Measurements from ENCODE around the gene C1orf185. TPM values are rescaled to one million over a fixed set of nuclear protein-coding genes. Genes with fewer than 3 reads are reported as not detected.
"Not testable (repeated sequence)": the region's sequence is repeated elsewhere in the genome, so short reads cannot be mapped to it uniquely, and the experiment has no call there.

C1orf185 gene
- total and polyA plus RNA-seq, 10 donors = not detected

DNA sequence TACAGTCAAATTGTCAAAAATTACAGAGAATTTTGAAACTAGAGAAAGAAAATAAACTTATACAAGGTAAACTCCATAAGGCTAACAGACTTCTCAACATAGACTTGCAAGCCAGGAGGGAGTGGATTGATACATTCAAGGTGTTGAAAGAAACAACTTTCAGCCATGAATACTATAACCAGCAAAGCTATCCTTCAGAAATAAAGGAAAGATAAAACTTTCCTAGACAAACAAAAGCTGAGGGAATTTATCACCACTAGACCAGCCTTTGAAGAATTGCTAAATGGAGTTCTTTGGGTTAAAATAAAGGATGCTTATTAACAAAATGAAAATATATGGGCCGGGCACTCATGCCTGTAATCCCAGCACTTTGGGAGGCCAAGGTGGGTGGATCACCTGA lies 52.7 kb downstream of the C1orf185 start:
- H3K9me3 ChIP-seq = peaks cover 9 to 29% (median 24%) of the 10 kb centered on the region in 8 donors
- intact Hi-C loops (cut with DNase I; ENCODE audit: low total_unique reads) = no loop called here
- TF ChIP-seq POLR2AphosphoS5 (IDR thresholded peaks at IDR 0.05) = no peak
- TF ChIP-seq, protein P1, sequence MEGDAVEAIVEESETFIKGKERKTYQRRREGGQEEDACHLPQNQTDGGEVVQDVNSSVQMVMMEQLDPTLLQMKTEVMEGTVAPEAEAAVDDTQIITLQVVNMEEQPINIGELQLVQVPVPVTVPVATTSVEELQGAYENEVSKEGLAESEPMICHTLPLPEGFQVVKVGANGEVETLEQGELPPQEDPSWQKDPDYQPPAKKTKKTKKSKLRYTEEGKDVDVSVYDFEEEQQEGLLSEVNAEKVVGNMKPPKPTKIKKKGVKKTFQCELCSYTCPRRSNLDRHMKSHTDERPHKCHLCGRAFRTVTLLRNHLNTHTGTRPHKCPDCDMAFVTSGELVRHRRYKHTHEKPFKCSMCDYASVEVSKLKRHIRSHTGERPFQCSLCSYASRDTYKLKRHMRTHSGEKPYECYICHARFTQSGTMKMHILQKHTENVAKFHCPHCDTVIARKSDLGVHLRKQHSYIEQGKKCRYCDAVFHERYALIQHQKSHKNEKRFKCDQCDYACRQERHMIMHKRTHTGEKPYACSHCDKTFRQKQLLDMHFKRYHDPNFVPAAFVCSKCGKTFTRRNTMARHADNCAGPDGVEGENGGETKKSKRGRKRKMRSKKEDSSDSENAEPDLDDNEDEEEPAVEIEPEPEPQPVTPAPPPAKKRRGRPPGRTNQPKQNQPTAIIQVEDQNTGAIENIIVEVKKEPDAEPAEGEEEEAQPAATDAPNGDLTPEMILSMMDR (IDR thresholded peaks at IDR 0.05 in 8 of 11, conservative IDR thresholded peaks at IDR 0.05 in 3 of 11) = no peak
- no peak for TF ChIP-seq POLR2A (IDR thresholded peaks at IDR 0.05)
- H3K36me3 ChIP-seq = no peaks in the 10 kb centered on the region
- no peak overlapping the region for H3K27ac ChIP-seq
- H3K4me1 ChIP-seq = peaks cover 0 to 3% (median 0%) of the 10 kb centered on the region in 6 donors
- H3K27me3 ChIP-seq (replicated peaks in 1 of 7) = no peaks in the 10 kb centered on the region
- no peak overlapping the region for H3K4me3 ChIP-seq
- no peak for DNase-seq
- 93 to 100% (median 96%) methylated on average over 1 of the region's 1 CpG for whole genome bisulfite sequencing, 5 donors

DNA sequence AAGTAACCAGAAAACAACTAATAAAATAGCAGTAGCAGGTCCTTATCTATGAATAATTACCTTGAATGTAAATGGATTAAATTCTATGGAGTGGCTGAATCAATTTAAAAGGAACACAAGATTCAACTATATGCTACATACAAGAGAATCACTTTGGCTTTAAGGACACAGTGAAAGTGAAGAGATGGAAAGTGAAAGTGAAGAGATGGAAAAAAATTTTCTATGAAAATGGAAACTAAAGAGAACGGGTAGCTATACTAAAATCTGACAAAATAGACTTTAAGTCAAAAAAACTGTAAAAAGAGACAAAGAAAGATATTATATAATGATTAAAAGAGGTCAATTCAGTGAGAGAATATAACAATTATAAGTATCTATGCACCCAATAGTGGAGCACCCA lies 54.7 kb downstream of the C1orf185 start:
- DNase-seq = no peak
- no peak overlapping the region for H3K27ac ChIP-seq
- H3K9me3 ChIP-seq = peaks cover 9 to 29% (median 24%) of the 10 kb centered on the region in 8 donors
- H3K36me3 ChIP-seq = no peaks in the 10 kb centered on the region
- peaks cover 0 to 3% (median 0%) of the 10 kb centered on the region in 6 donors for H3K4me1 ChIP-seq
- 28 to 42% (median 38%) methylated on average over 1 of the region's 1 CpG for WGBS, 5 donors
- TF ChIP-seq, protein P1 (IDR thresholded peaks at IDR 0.05 in 8 of 11, conservative IDR thresholded peaks at IDR 0.05 in 3 of 11) = no peak
- no peak for TF ChIP-seq POLR2AphosphoS5 (IDR thresholded peaks at IDR 0.05)
- no peak for TF ChIP-seq POLR2A (IDR thresholded peaks at IDR 0.05)
- intact Hi-C loops (cut with DNase I; ENCODE audit: low total_unique reads) = no loop called here
- no peak overlapping the region for H3K4me3 ChIP-seq
- H3K27me3 ChIP-seq (replicated peaks in 1 of 7) = no peaks in the 10 kb centered on the region

DNA sequence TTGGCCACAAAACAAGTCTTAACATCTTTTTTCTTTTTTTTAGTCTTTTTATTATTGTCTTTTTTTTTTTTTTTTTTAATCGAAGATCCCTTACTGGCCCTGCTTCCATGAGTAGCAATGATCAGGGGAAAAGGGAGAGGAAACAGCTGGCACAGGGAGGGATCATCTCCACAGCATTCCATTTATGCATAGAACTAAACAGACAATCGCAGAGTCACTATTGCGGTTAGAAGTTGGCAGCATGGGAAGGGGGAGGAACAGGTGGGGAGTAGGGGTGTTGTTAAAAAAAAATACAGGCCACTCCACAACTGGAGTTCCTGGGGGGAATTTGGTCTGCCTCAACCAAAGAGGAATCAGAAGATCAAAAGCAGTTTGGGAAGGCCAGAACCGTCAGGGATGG lies 55.4 kb downstream of the C1orf185 start:
- Histone ChIP-seq H3K27me3 (replicated peaks in 1 of 7) (no peaks in the 10 kb centered on the region), H3K27ac (no peak overlapping the region), H3K4me1 (peaks cover 0 to 3% (median 0%) of the 10 kb centered on the region in 6 donors), H3K4me3 (no peak overlapping the region), H3K9me3 (peaks cover 9 to 29% (median 24%) of the 10 kb centered on the region in 8 donors), H3K36me3 (no peaks in the 10 kb centered on the region)
- intact Hi-C loops (cut with DNase I; ENCODE audit: low total_unique reads) = no loop called here
- TF ChIP-seq, protein P1 (IDR thresholded peaks at IDR 0.05 in 8 of 11, conservative IDR thresholded peaks at IDR 0.05 in 3 of 11) = no peak
- no peak for TF ChIP-seq POLR2AphosphoS5 (IDR thresholded peaks at IDR 0.05)
- TF ChIP-seq POLR2A (IDR thresholded peaks at IDR 0.05) = no peak
- no peak for DNase-seq
- 75 to 91% (median 89%) methylated on average over 4 of the region's 4 CpGs for WGBS, 5 donors

DNA sequence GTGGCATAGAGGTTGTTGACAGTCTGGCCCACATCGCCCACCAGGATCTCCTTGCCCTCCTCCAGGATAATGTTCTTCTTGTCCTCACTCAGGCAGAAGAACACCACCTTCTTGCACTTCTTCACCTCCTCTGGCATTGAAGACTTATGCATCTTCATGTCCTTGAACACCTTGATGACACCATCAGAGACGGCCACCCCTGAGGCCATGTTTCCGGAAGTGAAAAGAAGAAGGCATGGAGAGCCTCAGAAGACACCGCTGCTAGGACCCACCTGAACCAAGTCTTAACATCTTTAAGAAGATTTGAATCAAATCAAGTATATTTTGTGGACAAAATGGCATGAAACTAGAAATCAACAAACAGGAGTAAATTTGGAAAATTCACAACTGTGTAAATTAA lies 56.2 kb downstream of the C1orf185 start:
- no peak for DNase-seq
- Histone ChIP-seq H3K4me3 (no peak overlapping the region), H3K9me3 (peaks cover 9 to 26% (median 24%) of the 10 kb centered on the region in 8 donors), H3K36me3 (no peaks in the 10 kb centered on the region), H3K4me1 (peaks cover 0 to 3% (median 0%) of the 10 kb centered on the region in 6 donors), H3K27ac (no peak overlapping the region), H3K27me3 (replicated peaks in 1 of 7) (no peaks in the 10 kb centered on the region)
- WGBS, 5 donors = 91 to 97% (median 93%) methylated on average over 4 of the region's 4 CpGs
- intact Hi-C loops (cut with DNase I; ENCODE audit: low total_unique reads) = no loop called here
- TF ChIP-seq POLR2AphosphoS5 (IDR thresholded peaks at IDR 0.05) = no peak
- TF ChIP-seq, protein P1 (IDR thresholded peaks at IDR 0.05 in 8 of 11, conservative IDR thresholded peaks at IDR 0.05 in 3 of 11) = no peak
- TF ChIP-seq POLR2A (IDR thresholded peaks at IDR 0.05) = no peak

DNA sequence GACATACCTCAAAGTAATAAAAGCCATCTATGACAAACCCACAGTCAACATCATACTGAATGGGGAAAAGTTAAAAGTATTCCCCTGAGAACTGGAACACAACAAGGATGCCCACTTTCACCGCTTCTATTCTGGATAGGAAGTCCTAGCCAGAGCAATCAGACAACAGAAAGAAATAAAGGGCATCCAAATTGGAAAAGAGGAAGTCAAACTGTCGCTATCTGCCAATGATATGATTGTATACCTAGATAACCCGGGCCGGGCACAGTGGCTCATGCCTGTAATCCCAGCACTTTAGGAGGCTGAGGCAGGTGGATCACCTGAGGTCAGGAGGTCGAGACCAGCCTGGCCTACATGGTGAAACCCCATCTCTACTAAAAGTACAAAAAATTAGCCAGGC lies 60.5 kb downstream of the C1orf185 start:
- H3K4me3 ChIP-seq; H3K9me3 ChIP-seq; H3K27me3 ChIP-seq (replicated peaks in 1 of 7); DNase-seq; H3K36me3 ChIP-seq; H3K27ac ChIP-seq; intact Hi-C loops (cut with DNase I; ENCODE audit: low total_unique reads); H3K4me1 ChIP-seq: not testable (repeated sequence)
- WGBS, 5 donors = 58 to 76% (median 72%) methylated on average over 5 of the region's 5 CpGs
